Esophagus muscularis mucosa (tissue), 4 donors: ENCODE data around the gene WSCD2. TPM values are rescaled to one million over a fixed set of nuclear protein-coding genes. Genes with fewer than 3 reads are reported as not detected.

Experiments used
- DNase-seq: peaks from one replicate; pipeline ENCODE4 v3.0.0-alpha.2; 2017; ENCODE audit errors: extremely low spot score
- H3K27ac ChIP-seq, 4 donors: fragments of 200-600 bp; sonication (generic); replicated peaks in 1 of 4; 1 replicate in 3 of 4; 2 replicates in 1 of 4; pipeline ENCODE4 v1.5.1; 2016 to 2019; ENCODE audit warnings: mild to moderate bottlenecking in 1 of 4
- H3K27me3 ChIP-seq, 4 donors: fragments of 200-600 bp; sonication (generic); one replicate each; pipeline versions ENCODE4 v1.5.1 to v1.6.0; 2016 to 2019
- H3K36me3 ChIP-seq, 4 donors: fragments of 200-600 bp; sonication (generic); one replicate each; pipeline ENCODE4 v1.5.1; 2016 to 2019
- H3K4me1 ChIP-seq, 4 donors: fragments of 200-600 bp; sonication (generic); one replicate each; pipeline ENCODE4 v1.5.1; 2016 to 2019
- H3K4me3 ChIP-seq, 4 donors: fragments of 200-600 bp; sonication (generic); 1 replicate in 2 of 4; 2 replicates in 2 of 4; pipeline ENCODE4 v1.5.1; 2016 to 2019; ENCODE audit warnings: mild to moderate bottlenecking in 4 of 4, moderate library complexity in 1 of 4
- H3K9me3 ChIP-seq, 4 donors: fragments of 200-600 bp; sonication (generic); 1 replicate in 3 of 4; 2 replicates in 1 of 4; pipeline ENCODE4 v1.5.1; 2016 to 2019
- EP300 ChIP-seq: sonication (generic); formaldehyde crosslinking; IDR thresholded peaks from one replicate; pipeline ENCODE4 v1.6.1; 2017; ENCODE audit warnings: antibody characterized with exemption
- POLR2A ChIP-seq: fragments of 450-650 bp; IDR thresholded peaks from one replicate; pipeline ENCODE4 v1.6.1; 2017; ENCODE audit warnings: antibody characterized with exemption, moderate library complexity, mild to moderate bottlenecking, low read depth
- POLR2AphosphoS5 ChIP-seq, 2 donors: sonication (generic); formaldehyde crosslinking; IDR thresholded peaks; one replicate each; pipeline ENCODE4 v1.6.1; 2017; ENCODE audit warnings: antibody characterized with exemption in 2 of 2
- WGBS: methylation state at CpG from one replicate; pipeline ENCODE4 v1.1.5; 2018; 5-methylcytosine and 5-hydroxymethylcytosine counted together
- intact Hi-C: fragments of 100-400 bp; cut with DNase I; formaldehyde crosslinking; loops from one replicate; pipeline ENCODE4 v1.15.1; 2023
- total RNA-seq, 4 donors: library from RNA; depleted of rRNA; stranded (reverse); fragments of >200 nt; gene quantifications; one replicate each; pipeline versions ENCODE4 v1.1.0 to v1.2.1, GENCODE V29; 2016
- TF ChIP-seq, protein P1 (sequence below), 3 experiments: fragments of 200-600 bp in 2 of 3; fragments of 450-650 bp in 1 of 3; sonication (generic) in 2 of 3; IDR thresholded peaks; one replicate each; pipeline ENCODE4 v1.5.1; 2017 to 2019; ENCODE audit warnings: antibody characterized with exemption in 3 of 3, mild to moderate bottlenecking in 2 of 3, moderate library complexity in 1 of 3

WSCD2 gene
- total RNA-seq, 4 donors from 2014 or later, result 24.7 to 47.9 (median 30.4) TPM

DNA sequence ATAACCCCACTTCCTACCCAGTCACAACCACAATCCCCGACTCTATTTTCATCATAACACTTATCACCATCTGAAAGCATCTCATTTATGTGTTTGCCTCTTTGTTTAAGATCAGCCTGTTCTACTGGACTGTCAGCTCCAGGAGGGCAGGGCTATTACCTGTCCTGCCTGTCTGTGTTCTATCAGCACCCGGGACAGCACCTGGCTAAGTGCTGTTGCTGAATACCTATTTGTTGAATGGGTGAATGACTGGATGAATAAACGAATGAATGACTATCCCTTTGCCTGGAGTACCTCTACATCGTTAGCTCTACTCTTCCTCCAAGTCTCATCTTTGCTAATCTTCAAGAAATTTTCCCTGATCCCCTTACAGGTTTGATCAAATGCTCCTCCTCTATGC lies 69.0 kb downstream of the WSCD2 start:
- Histone ChIP-seq H3K27ac (no peak overlapping the region), H3K36me3 (peaks cover 0 to 40% (median 12%) of the 10 kb centered on the region in 4 donors), H3K27me3 (no peaks in the 10 kb centered on the region), H3K4me1 (peaks cover 0 to 7% (median 5%) of the 10 kb centered on the region in 4 donors), H3K4me3 (no peak overlapping the region), H3K9me3 (no peaks in the 10 kb centered on the region)
- no peak for DNase-seq
- intact Hi-C loops, result no loop called here
- WGBS, result 73% methylated on average over 4 of the region's 4 CpGs
- TF ChIP-seq POLR2AphosphoS5 (IDR thresholded peaks at IDR 0.05) (no peak), POLR2A (no peak), EP300 (no peak)
- TF ChIP-seq, protein P1, sequence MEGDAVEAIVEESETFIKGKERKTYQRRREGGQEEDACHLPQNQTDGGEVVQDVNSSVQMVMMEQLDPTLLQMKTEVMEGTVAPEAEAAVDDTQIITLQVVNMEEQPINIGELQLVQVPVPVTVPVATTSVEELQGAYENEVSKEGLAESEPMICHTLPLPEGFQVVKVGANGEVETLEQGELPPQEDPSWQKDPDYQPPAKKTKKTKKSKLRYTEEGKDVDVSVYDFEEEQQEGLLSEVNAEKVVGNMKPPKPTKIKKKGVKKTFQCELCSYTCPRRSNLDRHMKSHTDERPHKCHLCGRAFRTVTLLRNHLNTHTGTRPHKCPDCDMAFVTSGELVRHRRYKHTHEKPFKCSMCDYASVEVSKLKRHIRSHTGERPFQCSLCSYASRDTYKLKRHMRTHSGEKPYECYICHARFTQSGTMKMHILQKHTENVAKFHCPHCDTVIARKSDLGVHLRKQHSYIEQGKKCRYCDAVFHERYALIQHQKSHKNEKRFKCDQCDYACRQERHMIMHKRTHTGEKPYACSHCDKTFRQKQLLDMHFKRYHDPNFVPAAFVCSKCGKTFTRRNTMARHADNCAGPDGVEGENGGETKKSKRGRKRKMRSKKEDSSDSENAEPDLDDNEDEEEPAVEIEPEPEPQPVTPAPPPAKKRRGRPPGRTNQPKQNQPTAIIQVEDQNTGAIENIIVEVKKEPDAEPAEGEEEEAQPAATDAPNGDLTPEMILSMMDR (IDR thresholded peaks at IDR 0.05), result no peak

- DNase-seq, result no peak
- Histone ChIP-seq H3K36me3 (peaks cover 0 to 40% (median 12%) of the 10 kb centered on the region in 4 donors), H3K4me3 (no peak overlapping the region), H3K27ac (no peak overlapping the region), H3K27me3 (no peaks in the 10 kb centered on the region), H3K4me1 (peaks cover 0 to under 1% (median 0%) of the 10 kb centered on the region in 4 donors), H3K9me3 (peaks cover 0 to 5% (median 0%) of the 10 kb centered on the region in 4 donors)
- WGBS, result 89% methylated on average over 4 of the region's 5 CpGs
- intact Hi-C loops, result no loop called here
- TF ChIP-seq, protein P1 (IDR thresholded peaks at IDR 0.05), result no peak
- TF ChIP-seq EP300, result no peak
- TF ChIP-seq POLR2A, result no peak
- no peak for TF ChIP-seq POLR2AphosphoS5 (IDR thresholded peaks at IDR 0.05)
Observed at GRCh38 chr12:108199106-108199505, 70.0 kb downstream of the WSCD2 start.

DNA sequence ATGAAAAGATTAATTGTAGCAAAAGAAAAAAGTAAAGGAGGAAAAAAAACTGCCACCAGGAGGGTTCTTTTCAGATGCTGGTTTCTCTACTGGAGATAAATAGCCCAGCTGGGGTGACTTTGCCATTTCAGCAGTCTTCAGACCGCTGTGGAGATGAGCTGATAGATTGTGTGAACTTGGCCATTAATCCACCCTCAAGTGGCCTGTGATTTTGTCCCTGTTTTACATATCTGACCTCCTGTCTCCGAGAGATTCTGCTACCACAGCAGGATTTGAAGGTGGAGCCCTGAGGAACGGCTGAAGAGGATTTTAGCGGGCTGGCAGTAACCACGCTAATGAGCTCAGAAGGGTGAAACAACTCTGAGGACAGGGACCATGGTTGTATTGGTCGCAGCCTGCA lies 72.7 kb downstream of the WSCD2 start:
- no peaks in the 10 kb centered on the region for H3K4me1 ChIP-seq
- intact Hi-C loops, result no loop called here
- 61% methylated on average over 6 of the region's 6 CpGs for WGBS

GRCh38 chr12:108204117-108204987 lies 75.3 kb downstream of the WSCD2 start:
- Histone ChIP-seq H3K27me3 (no peaks in the 10 kb centered on the region), H3K4me1 (no peaks in the 10 kb centered on the region), H3K9me3 (peaks cover 0 to 5% (median 0%) of the 10 kb centered on the region in 4 donors), H3K4me3 (no peak overlapping the region), H3K27ac (no peak overlapping the region), H3K36me3 (peaks cover 0 to 6% (median 3%) of the 10 kb centered on the region in 4 donors)
- DNase-seq, result no peak
- TF ChIP-seq, protein P1 (IDR thresholded peaks at IDR 0.05), result no peak
- TF ChIP-seq POLR2A (no peak), EP300 (no peak), POLR2AphosphoS5 (IDR thresholded peaks at IDR 0.05) (no peak)
- 77% methylated on average over 9 of the region's 9 CpGs for WGBS
- intact Hi-C loops, result no loop called here

More for the DNA sequence above, 72.7 kb downstream of the WSCD2 start:
- Histone ChIP-seq H3K36me3 (peaks cover 0 to 23% (median 6%) of the 10 kb centered on the region in 4 donors), H3K4me3 (no peak overlapping the region), H3K9me3 (peaks cover 0 to 5% (median 0%) of the 10 kb centered on the region in 4 donors), H3K27me3 (no peaks in the 10 kb centered on the region), H3K27ac (no peak overlapping the region)
- TF ChIP-seq EP300 (no peak), POLR2A (no peak), POLR2AphosphoS5 (IDR thresholded peaks at IDR 0.05) (no peak)
- TF ChIP-seq, protein P1 (IDR thresholded peaks at IDR 0.05), result no peak
- DNase-seq, result no peak
